Spleen (tissue), 7 donors: ENCODE results near the gene MYH14.

ENCODE experiments used
- CTCF ChIP-seq, 11 experiments: fragments of 200-600 bp in 7 of 11; fragments of 450-650 bp in 4 of 11; sonication (generic) in 4 of 11; IDR thresholded peaks in 8 of 11; conservative IDR thresholded peaks in 3 of 11; 1 replicate in 7 of 11; 2 replicates in 4 of 11; pipeline versions ENCODE4 v1.4.0 to v1.8.0; 2016 to 2021; ENCODE audit warnings: antibody characterized with exemption in 11 of 11, inconsistent platforms in 4 of 11, mild to moderate bottlenecking in 1 of 11
- POLR2A ChIP-seq, 3 donors: fragments of 450-650 bp; IDR thresholded peaks; one replicate each; pipeline ENCODE4 v1.5.1; 2017; ENCODE audit warnings: antibody characterized with exemption in 3 of 3, mild to moderate bottlenecking in 1 of 3
- POLR2AphosphoS5 ChIP-seq, 3 donors: sonication (generic); formaldehyde crosslinking; IDR thresholded peaks; one replicate each; pipeline ENCODE4 v1.5.1; 2017; ENCODE audit warnings: antibody characterized with exemption in 3 of 3
- donor health status: DM: no; HTN: no; CAD: no; lungs with moderate emphysema.
- donor health status: DM: no; HTN: no; CAD: no.
- donor health status: DM: no; HTN: no; CAD: no.

- TF ChIP-seq POLR2A (IDR thresholded peaks at IDR 0.05) (no peak), CTCF (IDR thresholded peaks at IDR 0.05 in 8 of 11, conservative IDR thresholded peaks at IDR 0.05 in 3 of 11) (no peak), POLR2AphosphoS5 (IDR thresholded peaks at IDR 0.05) (no peak)
Measured at GRCh38 chr19:50308991-50309390, 105.6 kb downstream of the MYH14 start.
